Measurements from ENCODE around the gene MLH3. TPM values are rescaled to one million over a fixed set of nuclear protein-coding genes. Genes with fewer than 3 reads are reported as not detected.

MLH3 gene
- total RNA-seq, 2 experiments from 2014 or later, result 6.6 to 6.7 TPM

- intact Hi-C loops (cut with micrococcal nuclease; ENCODE audit: unreplicated experiment), result no loop called here
- Histone ChIP-seq H3K9me2 (ENCODE audit: insufficient read depth, low read length) (no peaks in the 10 kb centered on the region), H3K27ac (ENCODE audit: low read depth, low read length, poor library complexity, severe bottlenecking) (no peak overlapping the region), H3K79me2 (ENCODE audit: insufficient read depth, low read depth, low read length) (no peaks in the 10 kb centered on the region), H3K4me3 (ENCODE audit: low read depth, low read length, poor library complexity, severe bottlenecking) (no peak overlapping the region), H4K20me1 (ENCODE audit: insufficient read depth, low read length) (no peaks in the 10 kb centered on the region), H3K9me3 (ENCODE audit: low read length) (no peaks in the 10 kb centered on the region), H2AFZ (ENCODE audit: low read length) (no peak overlapping the region), H3K36me3 (ENCODE audit: insufficient read depth, low read length) (no peaks in the 10 kb centered on the region), H3K4me2 (ENCODE audit: low read length) (no peak overlapping the region), H3K4me1 (ENCODE audit: insufficient read depth, low read length, poor library complexity, severe bottlenecking) (no peaks in the 10 kb centered on the region)
- no peak for DNase-seq (ENCODE audit: low spot score)
- TF ChIP-seq EZH2phosphoT487 (IDR thresholded peaks at IDR 0.05; ENCODE audit: borderline replicate concordance, low read depth, low read length), result no peak
- TF ChIP-seq, protein P1, sequence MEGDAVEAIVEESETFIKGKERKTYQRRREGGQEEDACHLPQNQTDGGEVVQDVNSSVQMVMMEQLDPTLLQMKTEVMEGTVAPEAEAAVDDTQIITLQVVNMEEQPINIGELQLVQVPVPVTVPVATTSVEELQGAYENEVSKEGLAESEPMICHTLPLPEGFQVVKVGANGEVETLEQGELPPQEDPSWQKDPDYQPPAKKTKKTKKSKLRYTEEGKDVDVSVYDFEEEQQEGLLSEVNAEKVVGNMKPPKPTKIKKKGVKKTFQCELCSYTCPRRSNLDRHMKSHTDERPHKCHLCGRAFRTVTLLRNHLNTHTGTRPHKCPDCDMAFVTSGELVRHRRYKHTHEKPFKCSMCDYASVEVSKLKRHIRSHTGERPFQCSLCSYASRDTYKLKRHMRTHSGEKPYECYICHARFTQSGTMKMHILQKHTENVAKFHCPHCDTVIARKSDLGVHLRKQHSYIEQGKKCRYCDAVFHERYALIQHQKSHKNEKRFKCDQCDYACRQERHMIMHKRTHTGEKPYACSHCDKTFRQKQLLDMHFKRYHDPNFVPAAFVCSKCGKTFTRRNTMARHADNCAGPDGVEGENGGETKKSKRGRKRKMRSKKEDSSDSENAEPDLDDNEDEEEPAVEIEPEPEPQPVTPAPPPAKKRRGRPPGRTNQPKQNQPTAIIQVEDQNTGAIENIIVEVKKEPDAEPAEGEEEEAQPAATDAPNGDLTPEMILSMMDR (conservative IDR thresholded peaks at IDR 0.05; ENCODE audit: low read length), result no peak
- BruUV-seq (replicated peaks), result no TSS peak
- ChIA-PET CTCF (ENCODE audit: unreplicated experiment) (no interaction called here), POLR2A (interaction anchor here (0.6 to 0.8 kb wide), 3 partner anchors 22 to 91 kb away, joined by 3 read pairs; no protein-coding TSS in a partner anchor)
These were observed 26.2 kb downstream of the MLH3 start for GRCh38 chr14:75025082-75025481.

DNA sequence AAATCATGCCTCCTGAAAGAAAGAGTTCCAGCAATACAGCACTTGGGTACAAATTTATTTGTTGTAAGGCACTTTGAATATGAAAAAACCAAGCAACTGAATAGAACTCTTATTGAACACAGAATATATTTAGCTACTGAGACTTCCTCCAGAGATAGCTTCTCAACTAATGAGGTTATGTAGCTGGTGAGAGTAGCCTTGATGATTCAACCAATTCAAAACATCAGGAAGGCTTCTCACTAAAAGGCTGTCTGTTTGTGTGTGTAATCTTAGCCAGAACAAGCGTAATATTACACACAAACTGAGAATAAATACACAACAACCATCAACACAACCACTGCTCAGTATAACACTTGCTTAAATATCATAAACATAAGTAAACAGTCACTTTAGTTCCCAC lies 28.2 kb downstream of the MLH3 start:
- no peak overlapping the region for H3K4me2 ChIP-seq (ENCODE audit: low read length)
- H2AFZ ChIP-seq (ENCODE audit: low read length), result no peak overlapping the region
- DNase-seq (ENCODE audit: low spot score), result no peak
- no peaks in the 10 kb centered on the region for H3K9me2 ChIP-seq (ENCODE audit: insufficient read depth, low read length)
- BruUV-seq (replicated peaks), result no TSS peak
- no peak overlapping the region for H3K27ac ChIP-seq (ENCODE audit: low read depth, low read length, poor library complexity, severe bottlenecking)
- intact Hi-C loops (cut with micrococcal nuclease; ENCODE audit: unreplicated experiment), result loop anchor here (5.0 kb wide), 1 partner anchor 76 kb away; no protein-coding TSS in a partner anchor
- no peaks in the 10 kb centered on the region for H3K9me3 ChIP-seq (ENCODE audit: low read length)
- no peaks in the 10 kb centered on the region for H3K4me1 ChIP-seq (ENCODE audit: insufficient read depth, low read length, poor library complexity, severe bottlenecking)
- H3K79me2 ChIP-seq (ENCODE audit: insufficient read depth, low read depth, low read length), result no peaks in the 10 kb centered on the region
- no peak overlapping the region for H3K4me3 ChIP-seq (ENCODE audit: low read depth, low read length, poor library complexity, severe bottlenecking)
- no peaks in the 10 kb centered on the region for H3K36me3 ChIP-seq (ENCODE audit: insufficient read depth, low read length)
- ChIA-PET CTCF (ENCODE audit: unreplicated experiment) (interaction anchor here (0.8 kb wide), 1 partner anchor 20 kb away, joined by 3 read pairs; the partner anchor contains the start of gene EIF2B2), POLR2A (interaction anchor here (0.6 to 1.0 kb wide), 3 partner anchors 19 to 41 kb away, joined by 3 read pairs; partner anchors contain the start of gene ACYP1)
- TF ChIP-seq, protein P1 (conservative IDR thresholded peaks at IDR 0.05; ENCODE audit: low read length), result no peak
- TF ChIP-seq EZH2phosphoT487 (IDR thresholded peaks at IDR 0.05; ENCODE audit: borderline replicate concordance, low read depth, low read length), result no peak
- no peaks in the 10 kb centered on the region for H4K20me1 ChIP-seq (ENCODE audit: insufficient read depth, low read length)

DNA sequence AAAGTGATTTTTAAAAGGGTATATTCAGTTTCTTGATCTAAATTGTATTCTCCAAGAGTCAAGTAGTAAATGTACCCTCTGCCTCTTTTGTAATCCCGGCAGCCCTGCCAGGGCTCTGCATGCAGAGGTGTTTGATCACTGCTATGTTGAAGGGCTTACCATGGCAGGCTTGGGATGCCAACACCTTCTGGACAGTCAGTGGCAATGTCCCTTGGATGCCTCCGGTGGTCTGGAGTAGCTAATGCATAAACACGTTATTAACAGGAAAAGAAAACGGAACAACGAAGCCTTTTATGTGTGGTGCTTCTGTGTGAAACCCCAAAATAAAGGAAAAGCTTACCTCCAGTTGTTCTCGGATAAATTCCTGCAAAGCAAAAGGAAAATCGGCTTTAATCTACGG lies 28.6 kb downstream of the MLH3 start:
- Histone ChIP-seq H3K4me3 (ENCODE audit: low read depth, low read length, poor library complexity, severe bottlenecking) (no peak overlapping the region), H3K36me3 (ENCODE audit: insufficient read depth, low read length) (no peaks in the 10 kb centered on the region), H2AFZ (ENCODE audit: low read length) (no peak overlapping the region), H3K9me2 (ENCODE audit: insufficient read depth, low read length) (no peaks in the 10 kb centered on the region), H3K4me1 (ENCODE audit: insufficient read depth, low read length, poor library complexity, severe bottlenecking) (no peaks in the 10 kb centered on the region), H3K4me2 (ENCODE audit: low read length) (no peak overlapping the region), H3K79me2 (ENCODE audit: insufficient read depth, low read depth, low read length) (no peaks in the 10 kb centered on the region), H4K20me1 (ENCODE audit: insufficient read depth, low read length) (no peaks in the 10 kb centered on the region), H3K9me3 (ENCODE audit: low read length) (no peaks in the 10 kb centered on the region), H3K27ac (ENCODE audit: low read depth, low read length, poor library complexity, severe bottlenecking) (no peak overlapping the region)
- ChIA-PET CTCF (ENCODE audit: unreplicated experiment) (interaction anchor here (0.8 kb wide), 1 partner anchor 20 kb away, joined by 3 read pairs; the partner anchor contains the start of gene EIF2B2), POLR2A (interaction anchor here (1.0 kb wide), 2 partner anchors 19 to 42 kb away, joined by 3 read pairs; partner anchors contain the start of gene ACYP1)
- no TSS peak for BruUV-seq (replicated peaks)
- intact Hi-C loops (cut with micrococcal nuclease; ENCODE audit: unreplicated experiment), result loop anchor here (5.0 kb wide), 1 partner anchor 75 kb away; no protein-coding TSS in a partner anchor
- TF ChIP-seq, protein P1 (conservative IDR thresholded peaks at IDR 0.05; ENCODE audit: low read length), result peak; percentile 79
- no peak for TF ChIP-seq EZH2phosphoT487 (IDR thresholded peaks at IDR 0.05; ENCODE audit: borderline replicate concordance, low read depth, low read length)
- peak; percentile 44 for DNase-seq (ENCODE audit: low spot score)

Measured in OCI-LY7 (cell line).